Erythroblast (primary cell): ENCODE measurements around the gene SLC7A5.

Experiments used
- GATA1 ChIP-seq: IDR thresholded peaks from 2 replicates; pipeline ENCODE4 v1.6.1; 2011; ENCODE audit warnings: low read depth, mild to moderate bottlenecking, control low read depth, low read length, moderate library complexity
- POLR2A ChIP-seq: IDR thresholded peaks from 2 replicates; pipeline ENCODE4 v1.6.1; 2011; ENCODE audit warnings: mild to moderate bottlenecking, low read length

- no peak for TF ChIP-seq POLR2A
- no peak for TF ChIP-seq GATA1
Observed at GRCh38 chr16:87823181-87823929, 46.0 kb downstream of the SLC7A5 start.
